Measurements from ENCODE around the gene ZNF365. TPM values are rescaled to one million over a fixed set of nuclear protein-coding genes. Genes with fewer than 3 reads are reported as not detected.

ZNF365 gene
- 1.9 and 3.1 TPM in 2 replicates for polyA plus RNA-seq
- 4.2 and 4.6 TPM in 2 replicates for polyA minus RNA-seq

GRCh38 chr10:62373995-62374861 is at the start of gene ZNF365:
ZNF365 (plus strand) TSS chr10:62374369; CDS start chr10:62376194, 1,825 bp downstream.
- H4K20me1 ChIP-seq (ENCODE audit: insufficient read depth), result no peaks in the 10 kb centered on the region
- H3K4me2 ChIP-seq (ENCODE audit: low read length), result peak within 1 kb of the TSS; percentile 68
- no peaks in the 10 kb centered on the region for H3K9me3 ChIP-seq (ENCODE audit: low read length)
- H2AFZ ChIP-seq (ENCODE audit: low read depth, low read length), result peak within 1 kb of the TSS; percentile 40
- H3K9ac ChIP-seq (ENCODE audit: low read length), result peak within 1 kb of the TSS; percentile 74
- no peak within 1 kb of the TSS for H3K27ac ChIP-seq (ENCODE audit: low read length)
- H3K27me3 ChIP-seq (ENCODE audit: insufficient read depth, low read depth, low read length), result peaks cover 11% of the 10 kb centered on the region
- H3F3A ChIP-seq (ENCODE audit: insufficient read depth, low read length, poor library complexity, severe bottlenecking), result peaks cover 3% of the 10 kb centered on the region
- peak within 1 kb of the TSS; percentile 84 for H3K4me3 ChIP-seq (ENCODE audit: low read length)
- no peaks in the 10 kb centered on the region for H3K9me2 ChIP-seq (ENCODE audit: insufficient read depth, low read length)
- TF ChIP-seq, protein P1, sequence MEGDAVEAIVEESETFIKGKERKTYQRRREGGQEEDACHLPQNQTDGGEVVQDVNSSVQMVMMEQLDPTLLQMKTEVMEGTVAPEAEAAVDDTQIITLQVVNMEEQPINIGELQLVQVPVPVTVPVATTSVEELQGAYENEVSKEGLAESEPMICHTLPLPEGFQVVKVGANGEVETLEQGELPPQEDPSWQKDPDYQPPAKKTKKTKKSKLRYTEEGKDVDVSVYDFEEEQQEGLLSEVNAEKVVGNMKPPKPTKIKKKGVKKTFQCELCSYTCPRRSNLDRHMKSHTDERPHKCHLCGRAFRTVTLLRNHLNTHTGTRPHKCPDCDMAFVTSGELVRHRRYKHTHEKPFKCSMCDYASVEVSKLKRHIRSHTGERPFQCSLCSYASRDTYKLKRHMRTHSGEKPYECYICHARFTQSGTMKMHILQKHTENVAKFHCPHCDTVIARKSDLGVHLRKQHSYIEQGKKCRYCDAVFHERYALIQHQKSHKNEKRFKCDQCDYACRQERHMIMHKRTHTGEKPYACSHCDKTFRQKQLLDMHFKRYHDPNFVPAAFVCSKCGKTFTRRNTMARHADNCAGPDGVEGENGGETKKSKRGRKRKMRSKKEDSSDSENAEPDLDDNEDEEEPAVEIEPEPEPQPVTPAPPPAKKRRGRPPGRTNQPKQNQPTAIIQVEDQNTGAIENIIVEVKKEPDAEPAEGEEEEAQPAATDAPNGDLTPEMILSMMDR (IDR thresholded peaks at IDR 0.05; ENCODE audit: poor library complexity, severe bottlenecking), result peak; percentile 53
- TF ChIP-seq, protein P2, sequence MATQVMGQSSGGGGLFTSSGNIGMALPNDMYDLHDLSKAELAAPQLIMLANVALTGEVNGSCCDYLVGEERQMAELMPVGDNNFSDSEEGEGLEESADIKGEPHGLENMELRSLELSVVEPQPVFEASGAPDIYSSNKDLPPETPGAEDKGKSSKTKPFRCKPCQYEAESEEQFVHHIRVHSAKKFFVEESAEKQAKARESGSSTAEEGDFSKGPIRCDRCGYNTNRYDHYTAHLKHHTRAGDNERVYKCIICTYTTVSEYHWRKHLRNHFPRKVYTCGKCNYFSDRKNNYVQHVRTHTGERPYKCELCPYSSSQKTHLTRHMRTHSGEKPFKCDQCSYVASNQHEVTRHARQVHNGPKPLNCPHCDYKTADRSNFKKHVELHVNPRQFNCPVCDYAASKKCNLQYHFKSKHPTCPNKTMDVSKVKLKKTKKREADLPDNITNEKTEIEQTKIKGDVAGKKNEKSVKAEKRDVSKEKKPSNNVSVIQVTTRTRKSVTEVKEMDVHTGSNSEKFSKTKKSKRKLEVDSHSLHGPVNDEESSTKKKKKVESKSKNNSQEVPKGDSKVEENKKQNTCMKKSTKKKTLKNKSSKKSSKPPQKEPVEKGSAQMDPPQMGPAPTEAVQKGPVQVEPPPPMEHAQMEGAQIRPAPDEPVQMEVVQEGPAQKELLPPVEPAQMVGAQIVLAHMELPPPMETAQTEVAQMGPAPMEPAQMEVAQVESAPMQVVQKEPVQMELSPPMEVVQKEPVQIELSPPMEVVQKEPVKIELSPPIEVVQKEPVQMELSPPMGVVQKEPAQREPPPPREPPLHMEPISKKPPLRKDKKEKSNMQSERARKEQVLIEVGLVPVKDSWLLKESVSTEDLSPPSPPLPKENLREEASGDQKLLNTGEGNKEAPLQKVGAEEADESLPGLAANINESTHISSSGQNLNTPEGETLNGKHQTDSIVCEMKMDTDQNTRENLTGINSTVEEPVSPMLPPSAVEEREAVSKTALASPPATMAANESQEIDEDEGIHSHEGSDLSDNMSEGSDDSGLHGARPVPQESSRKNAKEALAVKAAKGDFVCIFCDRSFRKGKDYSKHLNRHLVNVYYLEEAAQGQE (IDR thresholded peaks at IDR 0.05; ENCODE audit: borderline replicate concordance), result peak; percentile 45
- TF ChIP-seq SMC3 (conservative IDR thresholded peaks at IDR 0.05; ENCODE audit: poor library complexity) (peak; percentile 33), MXI1 (conservative IDR thresholded peaks at IDR 0.05; ENCODE audit: poor library complexity, severe bottlenecking) (no peak), RAD21 (conservative IDR thresholded peaks at IDR 0.05) (no peak), TAF1 (IDR thresholded peaks at IDR 0.05; ENCODE audit: low read depth) (no peak), POLR2AphosphoS5 (IDR thresholded peaks at IDR 0.05) (peak; percentile 50), EP300 (conservative IDR thresholded peaks at IDR 0.05; ENCODE audit: poor library complexity, severe bottlenecking) (peak; percentile 55)
- no peaks in the 10 kb centered on the region for H3K79me2 ChIP-seq (replicated peaks; ENCODE audit: insufficient read depth, low read length)
- no peaks in the 10 kb centered on the region for H3K36me3 ChIP-seq (ENCODE audit: insufficient read depth, low read length)

- Histone ChIP-seq H3K4me3 (ENCODE audit: low read length) (no peak overlapping the region), H3K9ac (ENCODE audit: low read length) (no peak overlapping the region), H3K9me2 (ENCODE audit: insufficient read depth, low read length) (no peaks in the 10 kb centered on the region), H4K20me1 (ENCODE audit: insufficient read depth) (no peaks in the 10 kb centered on the region), H3K27ac (ENCODE audit: low read length) (no peak overlapping the region), H3F3A (ENCODE audit: insufficient read depth, low read length, poor library complexity, severe bottlenecking) (no peaks in the 10 kb centered on the region), H3K36me3 (ENCODE audit: insufficient read depth, low read length) (no peaks in the 10 kb centered on the region), H3K4me2 (ENCODE audit: low read length) (no peak overlapping the region), H3K9me3 (ENCODE audit: low read length) (peaks cover 4% of the 10 kb centered on the region), H3K79me2 (replicated peaks; ENCODE audit: insufficient read depth, low read length) (no peaks in the 10 kb centered on the region), H2AFZ (ENCODE audit: low read depth, low read length) (no peak overlapping the region), H3K27me3 (ENCODE audit: insufficient read depth, low read depth, low read length) (no peaks in the 10 kb centered on the region)
- TF ChIP-seq RAD21 (conservative IDR thresholded peaks at IDR 0.05) (no peak), MXI1 (conservative IDR thresholded peaks at IDR 0.05; ENCODE audit: poor library complexity, severe bottlenecking) (no peak), POLR2AphosphoS5 (IDR thresholded peaks at IDR 0.05) (no peak), EP300 (conservative IDR thresholded peaks at IDR 0.05; ENCODE audit: poor library complexity, severe bottlenecking) (no peak), TAF1 (IDR thresholded peaks at IDR 0.05; ENCODE audit: low read depth) (no peak), EZH2 (IDR thresholded peaks at IDR 0.05; ENCODE audit: borderline replicate concordance, insufficient read depth, low read length, poor library complexity, severe bottlenecking) (no peak), SMC3 (conservative IDR thresholded peaks at IDR 0.05; ENCODE audit: poor library complexity) (no peak)
- TF ChIP-seq, protein P2 (IDR thresholded peaks at IDR 0.05; ENCODE audit: borderline replicate concordance), result no peak
- TF ChIP-seq, protein P1 (IDR thresholded peaks at IDR 0.05; ENCODE audit: poor library complexity, severe bottlenecking), result no peak
Observed at GRCh38 chr10:62326176-62326575, 48.0 kb upstream of the ZNF365 start.
